IMR-90 (cell line): ENCODE measurements around the gene RBMS2. TPM values are rescaled to one million over a fixed set of nuclear protein-coding genes. Genes with fewer than 3 reads are reported as not detected.

Source experiments
- ATAC-seq: fragments of 200-7000 bp; cut with Tn5 transposase; 2 replicates; pipeline ENCODE4 v1.9.1; 2020; ENCODE audit warnings: low read depth, mild to moderate bottlenecking, moderate library complexity
- BruUV-seq: library from RNA; stranded (reverse); fragments of 400-500 nt; replicated peaks from 2 replicates; lab custom pipeline; 2021; lab: Mats Ljungman, UMichigan
- CTCF ChIA-PET: fragments of 300-600 bp; formaldehyde crosslinking; extraction: SDS; loops from one replicate; lab custom pipeline; 2021; ENCODE audit warnings: antibody characterized with exemption; lab: Yijun Ruan, JAX
- POLR2A ChIA-PET: fragments of 300-600 bp; sonication (Branson Sonifier 250); formaldehyde crosslinking; loops from one replicate; lab custom pipeline; 2022; ENCODE audit warnings: antibody characterized with exemption; ENCODE audit not compliant: unreplicated experiment; lab: Charles Lee
- DNase-seq: peaks from one replicate; pipeline ENCODE4 v3.0.0; 2013
- H2AFZ ChIP-seq: replicated peaks from 2 replicates; pipeline ENCODE3; 2013; ENCODE audit warnings: low read length, mild to moderate bottlenecking; ENCODE audit not compliant: poor library complexity
- H2AK5ac ChIP-seq: 2 replicates; pipeline ENCODE4 v1.6.1; 2013; ENCODE audit warnings: low read depth, low read length, inconsistent platforms
- H2AK9ac ChIP-seq: replicated peaks from 2 replicates; pipeline ENCODE3; 2013; ENCODE audit warnings: mild to moderate bottlenecking, low read depth, low read length, moderate library complexity; ENCODE audit not compliant: poor library complexity
- H2BK120ac ChIP-seq: 2 replicates; pipeline ENCODE4 v1.6.1; 2013; ENCODE audit warnings: low read depth, low read length, inconsistent platforms
- H2BK15ac ChIP-seq: 3 replicates; pipeline ENCODE4 v1.6.1; 2013; ENCODE audit warnings: low read depth, low read length, inconsistent platforms
- H2BK20ac ChIP-seq: 2 replicates; pipeline ENCODE4 v1.6.1; 2013; ENCODE audit warnings: low read depth, mild to moderate bottlenecking, inconsistent platforms, low read length, moderate library complexity
- H2BK5ac ChIP-seq: 2 replicates; pipeline ENCODE4 v1.6.1; 2013; ENCODE audit warnings: mild to moderate bottlenecking, low read depth, low read length, inconsistent platforms; ENCODE audit not compliant: poor library complexity, severe bottlenecking
- H3K14ac ChIP-seq: replicated peaks from 2 replicates; pipeline ENCODE4 v1.6.1; 2013; ENCODE audit warnings: low read depth, low read length, inconsistent platforms
- H3K18ac ChIP-seq: 2 replicates; pipeline ENCODE4 v1.6.1; 2013; ENCODE audit warnings: low read depth, low read length, control low read depth
- H3K23ac ChIP-seq: 2 replicates; pipeline ENCODE4 v1.6.1; 2013; ENCODE audit warnings: low read depth, low read length, inconsistent platforms
- H3K27ac ChIP-seq: 2 replicates; pipeline ENCODE4 v1.5.1; 2013; ENCODE audit warnings: mild to moderate bottlenecking, control low read depth, low read length; ENCODE audit not compliant: insufficient read depth
- H3K27me3 ChIP-seq: 2 replicates; pipeline ENCODE4 v1.6.1; 2013; ENCODE audit warnings: low read length; ENCODE audit not compliant: control insufficient read depth, insufficient read depth
- H3K36me3 ChIP-seq: 2 replicates; pipeline ENCODE4 v1.6.1; 2013; ENCODE audit warnings: low read length, mixed read lengths; ENCODE audit not compliant: control insufficient read depth, insufficient read depth
- H3K4ac ChIP-seq: 2 replicates; pipeline ENCODE4 v1.6.1; 2013; ENCODE audit warnings: low read depth, low read length, inconsistent platforms
- H3K4me1 ChIP-seq: 2 replicates; pipeline ENCODE4 v1.6.1; 2013; ENCODE audit warnings: low read length, mixed read lengths; ENCODE audit not compliant: control insufficient read depth, insufficient read depth
- H3K4me2 ChIP-seq: 2 replicates; pipeline ENCODE4 v1.6.1; 2013; ENCODE audit warnings: low read depth, mild to moderate bottlenecking, control low read depth, low read length, moderate library complexity
- H3K4me3 ChIP-seq: 2 replicates; pipeline ENCODE4 v1.5.1; 2013; ENCODE audit warnings: low read depth, mild to moderate bottlenecking, control low read depth, low read length, moderate library complexity; ENCODE audit not compliant: insufficient read depth
- H3K56ac ChIP-seq: 2 replicates; pipeline ENCODE4 v1.6.1; 2013; ENCODE audit warnings: low read length, inconsistent platforms; ENCODE audit not compliant: insufficient read depth; ENCODE audit errors: extremely low read depth
- H3K79me1 ChIP-seq, 2 experiments: 2 replicates each; pipeline ENCODE4 v1.6.1; 2013; ENCODE audit warnings: low read length in 2 of 2, inconsistent platforms in 1 of 2, low read depth in 1 of 2
- H3K9ac ChIP-seq: 2 replicates; pipeline ENCODE4 v1.6.1; 2013; ENCODE audit warnings: low read depth, low read length, control low read depth
- H3K9me1 ChIP-seq: 2 replicates; pipeline ENCODE4 v1.6.1; 2013; ENCODE audit warnings: low read length, inconsistent platforms; ENCODE audit not compliant: insufficient read depth
- H3K9me3 ChIP-seq: 2 replicates; pipeline ENCODE4 v1.6.1; 2013; ENCODE audit warnings: low read length; ENCODE audit not compliant: control insufficient read depth, insufficient read depth
- H4K20me1 ChIP-seq: 2 replicates; pipeline ENCODE4 v1.6.1; 2013; ENCODE audit warnings: low read length, inconsistent platforms; ENCODE audit not compliant: insufficient read depth
- H4K5ac ChIP-seq: 2 replicates; pipeline ENCODE4 v1.6.1; 2013; ENCODE audit warnings: mild to moderate bottlenecking, low read depth, low read length, control low read depth
- H4K8ac ChIP-seq, 2 experiments: 2 replicates each; pipeline ENCODE4 v1.6.1; 2013; ENCODE audit warnings: low read depth in 2 of 2, low read length in 2 of 2, control low read depth in 1 of 2, inconsistent platforms in 1 of 2
- H4K91ac ChIP-seq: 2 replicates; pipeline ENCODE4 v1.6.1; 2013; ENCODE audit warnings: low read depth, low read length, inconsistent platforms; ENCODE audit not compliant: insufficient read depth
- BHLHE40 ChIP-seq: fragments of 150-350 bp; IDR thresholded peaks from 2 replicates; pipeline ENCODE4 v1.6.1; 2016; ENCODE audit warnings: mild to moderate bottlenecking, low read depth, low read length
- CEBPB ChIP-seq: IDR thresholded peaks from 2 replicates; pipeline ENCODE4 v1.6.1; 2012; ENCODE audit warnings: low read depth, low read length, improper control_type of control experiment
- CHD1 ChIP-seq: IDR thresholded peaks from 2 replicates; pipeline ENCODE4 v1.6.1; 2012; ENCODE audit warnings: low read depth, low read length, improper control_type of control experiment
- FOS ChIP-seq: fragments of 150-350 bp; IDR thresholded peaks from 2 replicates; pipeline ENCODE4 v1.6.1; 2016; ENCODE audit warnings: low read depth, low read length
- MAFK ChIP-seq: IDR thresholded peaks from 2 replicates; pipeline ENCODE4 v1.6.1; 2012; ENCODE audit warnings: low read depth, low read length, improper control_type of control experiment
- MAZ ChIP-seq: IDR thresholded peaks from 2 replicates; pipeline ENCODE4 v1.6.1; 2012; ENCODE audit warnings: low read depth, mild to moderate bottlenecking, low read length, improper control_type of control experiment, moderate library complexity, borderline replicate concordance
- NFE2L2 ChIP-seq: fragments of 150-350 bp; IDR thresholded peaks from 2 replicates; pipeline ENCODE4 v1.6.1; 2016; ENCODE audit warnings: low read depth, mild to moderate bottlenecking, low read length
- POLR2A ChIP-seq: IDR thresholded peaks from 2 replicates; pipeline ENCODE4 v1.6.1; 2012; ENCODE audit warnings: mild to moderate bottlenecking, low read depth, low read length
- RAD21 ChIP-seq: IDR thresholded peaks from 2 replicates; pipeline ENCODE4 v1.6.1; 2012; ENCODE audit warnings: low read length, improper control_type of control experiment
- RFX5 ChIP-seq: IDR thresholded peaks from 2 replicates; pipeline ENCODE4 v1.8.0; 2012; ENCODE audit warnings: low read depth, mild to moderate bottlenecking, low read length, moderate library complexity
- SMC3 ChIP-seq: fragments of 150-350 bp; IDR thresholded peaks from 2 replicates; pipeline ENCODE4 v1.6.1; 2016; ENCODE audit warnings: low read depth, mild to moderate bottlenecking, antibody characterized with exemption, low read length, moderate library complexity
- WGBS, 2 experiments: methylation state at CpG; one replicate each; pipeline versions ENCODE4 v1.1.5 to v1.1.7; 2013; ENCODE audit warnings: missing lambda C conversion rate in 2 of 2; ENCODE audit not compliant: insufficient read length in 1 of 2; ENCODE audit errors: extremely low coverage in 2 of 2; 5-methylcytosine and 5-hydroxymethylcytosine counted together
- dilution Hi-C: fragments of 300-500 bp; cut with HindIII; formaldehyde crosslinking; loops from one replicate; pipeline ENCODE4 v1.14.3; 2018; ENCODE audit warnings: low sequenced_read_pairs; ENCODE audit not compliant: unreplicated experiment
- in situ Hi-C: fragments of 300-500 bp; cut with MboI; formaldehyde crosslinking; loops from 3 replicates; pipeline ENCODE4 v1.14.3; 2019; ENCODE audit warnings: low sequenced_read_pairs, inconsistent platforms, mixed read lengths
- intact Hi-C: fragments of 100-400 bp; cut with micrococcal nuclease; formaldehyde crosslinking; loops from 2 replicates; pipeline ENCODE4 v1.10.0; 2022
- polyA plus RNA-seq, 3 experiments: library from polyadenylated mRNA; depleted of rRNA; stranded (reverse); fragments of >200 nt; gene quantifications; 2 replicates each; pipeline ENCODE4 v1.2.3, GENCODE V29; 2012; ENCODE audit warnings: low replicate concordance in 1 of 3
- total RNA-seq: library from RNA; depleted of rRNA; stranded (reverse); fragments of >200 nt; gene quantifications from 2 replicates; pipeline ENCODE4 v1.2.3, GENCODE V29; 2012
- TF ChIP-seq, protein P1 (sequence below): fragments of 150-350 bp; IDR thresholded peaks from 2 replicates; pipeline ENCODE4 v1.6.1; 2016; ENCODE audit warnings: low read depth, mild to moderate bottlenecking, low read length, moderate library complexity, borderline replicate concordance
- TF ChIP-seq, protein P2 (sequence below): conservative IDR thresholded peaks from 2 replicates; pipeline ENCODE4 v1.5.1; 2012; ENCODE audit warnings: mild to moderate bottlenecking, low read depth, low read length, improper control_type of control experiment

Gene RBMS2
- total and polyA plus RNA-seq, 2 of the 4 experiments (the other 2 are of a cell fraction): 38.0 to 43.6 TPM

DNA sequence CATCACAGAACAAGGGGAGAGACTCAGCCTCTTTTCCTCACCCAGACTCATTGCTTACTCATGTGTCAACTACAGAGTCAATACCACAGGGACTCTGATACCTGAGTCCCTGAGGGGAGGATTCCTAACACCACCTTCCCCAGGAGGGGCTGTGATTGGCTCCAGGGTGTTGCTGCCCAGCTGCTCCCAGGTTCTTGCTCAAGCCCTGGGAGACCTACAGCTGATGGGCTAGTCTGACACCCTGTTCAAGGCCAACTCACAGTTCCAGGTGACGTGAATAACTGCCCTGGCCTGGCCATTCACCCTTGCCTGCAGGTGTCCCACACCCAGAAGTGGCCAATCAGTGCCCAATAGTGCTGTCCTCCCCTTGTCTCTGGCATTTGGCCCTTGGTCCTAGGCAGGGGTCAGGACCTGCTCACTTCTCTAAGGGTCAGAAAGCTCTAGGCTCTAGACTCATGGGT is 44.6 kb upstream of the RBMS2 start:
- dilution Hi-C loops (no loop called here), in situ Hi-C loops (no loop called here), intact Hi-C loops (no loop called here)
- no peak overlapping the region for H2AK9ac ChIP-seq
- no peak overlapping the region for H2BK120ac ChIP-seq
- no peak overlapping the region for H2BK5ac ChIP-seq
- H3K27me3 ChIP-seq: no peaks in the 10 kb centered on the region
- peaks cover 13% of the 10 kb centered on the region; the same call in 1 of the 2 replicates for H3K9me1 ChIP-seq
- H3K36me3 ChIP-seq: peaks cover 3% of the 10 kb centered on the region
- no peak overlapping the region for H2BK20ac ChIP-seq
- H4K8ac ChIP-seq: no peak overlapping the region
- no peaks in the 10 kb centered on the region for H3K4me1 ChIP-seq
- no peak overlapping the region for H2BK15ac ChIP-seq
- no peak overlapping the region for H3K18ac ChIP-seq
- no peak overlapping the region for H4K91ac ChIP-seq
- TF ChIP-seq MAZ: no peak
- TF ChIP-seq BHLHE40: no peak
- no peak for TF ChIP-seq CHD1
- TF ChIP-seq NFE2L2: no peak
- TF ChIP-seq SMC3: no peak
- no peak for TF ChIP-seq RAD21
- TF ChIP-seq RFX5: no peak
- TF ChIP-seq, protein P1, sequence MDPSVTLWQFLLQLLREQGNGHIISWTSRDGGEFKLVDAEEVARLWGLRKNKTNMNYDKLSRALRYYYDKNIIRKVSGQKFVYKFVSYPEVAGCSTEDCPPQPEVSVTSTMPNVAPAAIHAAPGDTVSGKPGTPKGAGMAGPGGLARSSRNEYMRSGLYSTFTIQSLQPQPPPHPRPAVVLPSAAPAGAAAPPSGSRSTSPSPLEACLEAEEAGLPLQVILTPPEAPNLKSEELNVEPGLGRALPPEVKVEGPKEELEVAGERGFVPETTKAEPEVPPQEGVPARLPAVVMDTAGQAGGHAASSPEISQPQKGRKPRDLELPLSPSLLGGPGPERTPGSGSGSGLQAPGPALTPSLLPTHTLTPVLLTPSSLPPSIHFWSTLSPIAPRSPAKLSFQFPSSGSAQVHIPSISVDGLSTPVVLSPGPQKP: no peak
- no peak for TF ChIP-seq FOS
- no peak for TF ChIP-seq POLR2A
- no peak for TF ChIP-seq MAFK
- TF ChIP-seq, protein P2, sequence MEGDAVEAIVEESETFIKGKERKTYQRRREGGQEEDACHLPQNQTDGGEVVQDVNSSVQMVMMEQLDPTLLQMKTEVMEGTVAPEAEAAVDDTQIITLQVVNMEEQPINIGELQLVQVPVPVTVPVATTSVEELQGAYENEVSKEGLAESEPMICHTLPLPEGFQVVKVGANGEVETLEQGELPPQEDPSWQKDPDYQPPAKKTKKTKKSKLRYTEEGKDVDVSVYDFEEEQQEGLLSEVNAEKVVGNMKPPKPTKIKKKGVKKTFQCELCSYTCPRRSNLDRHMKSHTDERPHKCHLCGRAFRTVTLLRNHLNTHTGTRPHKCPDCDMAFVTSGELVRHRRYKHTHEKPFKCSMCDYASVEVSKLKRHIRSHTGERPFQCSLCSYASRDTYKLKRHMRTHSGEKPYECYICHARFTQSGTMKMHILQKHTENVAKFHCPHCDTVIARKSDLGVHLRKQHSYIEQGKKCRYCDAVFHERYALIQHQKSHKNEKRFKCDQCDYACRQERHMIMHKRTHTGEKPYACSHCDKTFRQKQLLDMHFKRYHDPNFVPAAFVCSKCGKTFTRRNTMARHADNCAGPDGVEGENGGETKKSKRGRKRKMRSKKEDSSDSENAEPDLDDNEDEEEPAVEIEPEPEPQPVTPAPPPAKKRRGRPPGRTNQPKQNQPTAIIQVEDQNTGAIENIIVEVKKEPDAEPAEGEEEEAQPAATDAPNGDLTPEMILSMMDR: no peak
- TF ChIP-seq CEBPB: no peak
- no peaks in the 10 kb centered on the region for H3K9me3 ChIP-seq
- no peak overlapping the region for H3K56ac ChIP-seq
- no peak overlapping the region for H3K14ac ChIP-seq
- H3K9ac ChIP-seq: no peak overlapping the region
- no TSS peak for BruUV-seq
- no peak overlapping the region for H3K4ac ChIP-seq
- no peak overlapping the region for H4K5ac ChIP-seq
- 100% methylated on average over 1 of the region's 1 CpG; no CpG with 5 or more reads in 1 of the 2 experiments for WGBS, 2 experiments
- no peak for DNase-seq
- no peak for ATAC-seq
- no peak overlapping the region for H3K4me2 ChIP-seq
- no peak overlapping the region for H3K23ac ChIP-seq
- no peak overlapping the region for H2AK5ac ChIP-seq
- H2AFZ ChIP-seq: no peak overlapping the region
- ChIA-PET CTCF (no interaction called here), POLR2A (no interaction called here)
- peaks cover 0 to 31% of the 10 kb centered on the region in 2 experiments; a peak in 3 of 4 replicates for H3K79me1 ChIP-seq
- no peak overlapping the region for H3K4me3 ChIP-seq
- H3K27ac ChIP-seq: no peak overlapping the region
- H4K20me1 ChIP-seq: no peaks in the 10 kb centered on the region
